ENCODE results near the gene TTC23.

The TTC23 gene

DNA sequence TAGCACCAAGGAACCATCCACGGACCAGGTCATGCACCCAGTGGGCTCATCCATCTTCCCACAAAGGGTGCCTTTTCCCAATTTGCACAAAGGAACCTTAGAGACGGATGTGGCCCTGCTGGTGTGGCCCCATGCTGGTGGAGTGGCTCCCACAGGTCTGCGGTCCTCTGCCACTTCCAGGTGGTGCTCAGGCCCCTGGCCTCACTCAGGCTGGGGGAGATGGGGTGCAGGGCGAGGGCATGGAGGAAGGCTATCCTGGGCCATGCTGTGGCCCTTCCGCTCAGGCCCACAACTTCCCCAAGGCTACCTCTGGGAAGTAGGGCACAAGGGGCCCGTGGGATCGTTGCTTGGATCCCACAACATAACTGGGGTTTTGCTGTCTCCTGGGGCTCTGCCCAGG is 149.7 kb downstream of the TTC23 start:
- no peak for DNase-seq

GRCh38 chr15:99098991-99099390 is 150.4 kb downstream of the TTC23 start:
- no peak for DNase-seq

GRCh38 chr15:99098426-99098825 is 151.0 kb downstream of the TTC23 start:
- no peak for DNase-seq

GRCh38 chr15:99097441-99098410 is 151.7 kb downstream of the TTC23 start:
- no peak for DNase-seq

DNA sequence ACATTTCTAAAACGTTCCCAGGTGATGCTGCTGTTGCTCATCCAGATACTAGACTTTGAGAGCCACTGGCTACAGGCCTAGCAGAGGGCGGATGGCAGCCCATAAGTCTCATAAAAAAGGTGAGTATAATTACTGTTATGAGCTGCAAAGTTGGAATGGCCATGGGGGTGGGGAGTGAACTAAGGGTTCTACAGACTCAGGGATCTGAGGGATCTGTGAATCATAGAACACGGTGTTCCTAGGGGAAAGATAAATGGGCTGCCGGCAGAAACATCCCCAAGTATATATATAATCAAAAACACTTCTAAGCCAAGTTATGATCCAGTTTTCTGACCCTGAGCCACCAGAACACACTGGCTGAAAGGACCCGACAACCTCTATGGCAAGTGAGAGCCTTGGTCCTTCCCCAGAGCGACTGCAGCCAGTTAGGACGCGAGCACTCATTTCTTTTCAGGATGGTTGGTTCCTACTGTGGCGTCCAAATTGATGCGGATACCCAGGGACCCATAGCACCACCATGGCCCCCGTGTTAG is 152.4 kb downstream of the TTC23 start:
- DNase-seq: no peak

DNA sequence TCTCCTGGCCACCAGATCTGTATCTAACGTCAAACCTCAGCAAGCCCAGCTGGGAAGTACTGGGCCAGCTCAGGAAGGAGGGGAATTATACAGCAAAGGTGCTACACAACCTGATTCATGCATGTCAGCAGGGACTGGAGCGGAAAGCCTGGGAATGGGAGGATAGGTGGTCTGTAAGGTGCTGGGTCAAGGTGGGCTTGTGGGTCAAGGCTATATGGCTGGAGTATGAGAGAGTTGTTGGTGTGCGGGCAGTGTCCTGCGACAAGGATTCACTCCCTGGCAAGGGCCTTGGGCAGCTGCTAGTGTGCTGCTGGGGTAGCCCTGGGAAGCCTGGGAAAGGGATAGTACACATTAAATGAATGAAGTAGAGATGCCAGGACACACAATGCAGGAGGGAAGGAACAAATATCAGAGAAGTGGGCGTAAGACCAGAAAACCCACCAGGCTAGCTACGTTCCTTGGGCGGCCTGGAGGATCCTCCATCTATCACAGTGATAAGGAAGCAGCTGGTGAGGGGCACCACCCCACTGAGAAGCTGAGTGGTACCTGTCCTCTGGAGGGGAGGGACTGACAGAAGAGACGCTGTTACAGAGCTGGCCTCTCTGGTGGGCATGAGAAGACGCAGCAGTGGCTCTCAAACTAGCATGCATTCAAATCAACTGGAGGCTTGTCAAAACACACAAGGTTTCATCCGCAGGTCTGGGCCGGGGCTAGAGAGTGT is 153.0 kb downstream of the TTC23 start:
- DNase-seq: no peak

GRCh38 chr15:99095626-99096025 is 153.8 kb downstream of the TTC23 start:
- DNase-seq: no peak

DNA sequence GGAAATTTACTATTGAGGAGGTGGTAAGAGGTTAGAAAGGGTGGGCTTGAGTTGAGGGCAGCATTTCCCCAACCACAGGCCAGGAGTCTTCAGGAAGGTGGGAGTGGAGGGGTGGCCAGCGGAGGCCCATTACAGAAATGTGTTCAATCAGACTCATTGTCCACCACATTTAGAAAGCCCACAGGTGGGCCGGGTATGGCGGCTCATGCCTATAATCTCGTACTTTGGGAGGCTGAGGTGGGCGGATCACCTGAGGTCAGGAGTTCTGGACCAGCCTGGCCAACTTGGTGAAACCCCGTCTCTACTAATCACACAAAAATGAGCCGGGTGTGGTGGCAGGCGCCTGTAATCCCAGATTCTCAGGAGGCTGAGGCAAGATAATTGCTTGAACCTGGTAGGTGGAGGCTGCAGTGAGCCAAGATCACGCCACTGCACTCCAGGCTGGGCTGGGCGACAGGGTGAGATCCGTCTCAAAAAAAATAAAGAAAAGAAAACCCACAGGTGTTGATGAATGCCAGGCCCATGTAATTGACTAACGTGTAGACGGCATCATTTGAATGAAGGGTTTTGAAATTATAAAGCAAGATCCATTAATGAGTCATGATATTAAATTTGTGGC is 156.7 kb downstream of the TTC23 start:
- DNase-seq: no peak

DNA sequence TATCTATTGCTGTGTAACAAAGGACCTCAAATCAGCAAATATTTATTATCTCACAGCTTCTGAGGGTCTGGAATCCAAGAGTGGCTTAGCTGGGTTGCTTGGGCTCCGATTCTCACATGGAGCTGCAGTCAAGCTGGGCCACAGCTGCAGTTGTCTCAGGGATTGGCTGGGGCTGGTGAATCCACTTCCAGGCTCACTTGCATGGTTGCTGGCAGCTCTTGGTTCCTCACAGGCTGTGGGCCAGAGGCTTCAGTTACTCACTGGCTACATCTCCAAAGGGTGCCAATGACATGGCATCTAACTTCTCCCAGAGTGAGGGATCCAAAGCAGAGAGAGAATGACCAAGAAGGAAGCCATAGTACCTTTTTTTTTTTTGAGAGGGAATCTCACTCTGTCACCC is 158.4 kb downstream of the TTC23 start:
- DNase-seq: no peak

DNA sequence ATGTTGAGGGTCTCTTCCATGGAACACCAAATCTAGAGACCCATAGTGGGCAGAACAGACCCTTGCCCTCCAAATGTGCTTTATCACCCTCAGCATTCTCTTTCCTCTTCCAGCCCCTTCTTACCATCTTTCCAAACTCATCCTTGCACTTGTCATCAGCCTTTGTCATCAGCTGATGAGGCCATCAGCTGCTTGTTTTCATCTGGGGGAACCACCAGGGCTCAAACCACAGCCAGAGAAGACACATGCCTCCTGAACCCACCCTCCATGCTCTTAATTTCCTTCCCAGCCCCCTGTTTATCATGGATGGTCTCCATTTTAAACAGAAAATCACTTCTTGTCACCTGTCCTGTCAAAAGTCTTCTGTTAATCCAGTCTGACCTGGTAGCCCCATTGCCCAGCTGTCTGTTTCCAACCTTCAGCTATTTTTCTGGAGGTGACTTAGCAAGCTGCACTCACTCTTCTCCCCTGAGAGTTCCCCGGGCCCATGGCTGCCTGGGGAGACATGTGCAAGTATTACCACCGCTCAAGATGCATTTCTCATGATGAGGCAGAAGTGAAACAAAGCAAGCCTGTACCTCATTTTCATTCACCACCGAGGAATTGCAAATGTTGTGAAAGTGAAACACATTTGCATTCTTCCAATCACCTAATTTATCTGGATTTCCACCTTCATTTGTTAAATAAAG is 159.2 kb downstream of the TTC23 start:
- no peak for DNase-seq

- DNase-seq: no peak
Observed at GRCh38 chr15:99087405-99087943, 161.9 kb downstream of the TTC23 start.

DNA sequence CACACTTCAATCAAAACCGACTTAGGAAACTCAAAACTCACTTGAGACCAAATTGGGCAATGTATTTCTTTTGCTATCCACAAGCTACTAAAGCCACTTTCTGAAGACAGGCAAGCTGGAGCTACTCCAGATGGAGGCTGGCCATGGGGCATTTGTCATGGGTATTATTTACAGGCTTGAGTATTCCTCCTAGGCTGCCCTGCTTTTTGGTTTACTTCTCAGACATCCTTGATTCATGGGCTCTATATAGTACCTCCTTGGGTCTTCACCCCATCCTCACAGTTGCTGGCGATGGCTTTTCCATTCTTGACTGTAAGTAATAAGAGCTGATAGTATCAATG is 163.1 kb downstream of the TTC23 start:
- no peak for DNase-seq
